AG10803 (cell line): ENCODE measurements around the gene UBP1.

Experiments used
- DNase-seq: peaks from one replicate; pipeline ENCODE4 v3.0.0; 2010; ENCODE audit warnings: low read depth
- H3K4me3 ChIP-seq: 2 replicates; pipeline ENCODE4 v1.5.1; 2011; ENCODE audit warnings: mild to moderate bottlenecking, low read length, control low read depth
- CTCF ChIP-seq: conservative IDR thresholded peaks from 2 replicates; pipeline ENCODE4 v1.5.1; 2011; ENCODE audit warnings: mild to moderate bottlenecking, low read length, control low read depth, inconsistent platforms

Gene UBP1

GRCh38 chr3:33377489-33377888, 62.7 kb downstream of the UBP1 start:
- TF ChIP-seq CTCF: no peak
- no peak for DNase-seq
- no peak overlapping the region for H3K4me3 ChIP-seq

- H3K4me3 ChIP-seq: no peak overlapping the region
- no peak for DNase-seq
- no peak for TF ChIP-seq CTCF
Measured at GRCh38 chr3:33373082-33373437, 67.1 kb downstream of the UBP1 start.

- DNase-seq: peak; percentile 42
- no peak overlapping the region for H3K4me3 ChIP-seq
- TF ChIP-seq CTCF: peak; percentile 96
Measured at GRCh38 chr3:33372218-33373081, 67.8 kb downstream of the UBP1 start.

DNA sequence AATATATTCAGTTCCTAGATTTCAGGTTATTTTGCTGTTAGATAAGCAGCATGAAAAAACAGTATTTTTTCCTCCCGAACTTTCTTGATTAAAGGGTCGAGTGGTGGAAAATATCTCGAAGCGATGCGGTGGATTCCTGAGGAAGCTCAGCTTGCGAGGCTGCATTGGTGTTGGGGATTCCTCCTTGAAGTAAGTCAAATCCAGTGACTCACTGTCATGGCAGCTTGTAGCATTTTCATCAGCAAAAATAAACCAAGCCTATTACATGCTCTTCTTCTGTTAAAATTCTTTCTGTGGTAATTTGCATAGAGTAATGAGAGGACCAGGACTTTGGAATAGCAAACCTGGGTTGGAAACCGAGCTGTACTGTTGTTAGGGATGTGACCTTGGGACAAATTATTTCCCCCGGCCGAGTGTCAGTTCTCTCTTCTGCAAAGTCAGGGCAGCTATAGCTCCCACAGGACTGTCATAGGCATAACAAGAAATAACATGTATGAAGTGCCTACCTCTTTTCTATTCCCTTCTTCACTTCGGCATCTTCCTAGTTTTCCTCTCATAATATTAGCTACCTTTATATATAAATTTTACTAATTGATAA, 75.6 kb downstream of the UBP1 start:
- peak; percentile 29 for DNase-seq
- H3K4me3 ChIP-seq: no peak overlapping the region
- no peak for TF ChIP-seq CTCF

GRCh38 chr3:33364060-33364459, 76.1 kb downstream of the UBP1 start:
- no peak for TF ChIP-seq CTCF
- H3K4me3 ChIP-seq: no peak overlapping the region
- DNase-seq: no peak

DNA sequence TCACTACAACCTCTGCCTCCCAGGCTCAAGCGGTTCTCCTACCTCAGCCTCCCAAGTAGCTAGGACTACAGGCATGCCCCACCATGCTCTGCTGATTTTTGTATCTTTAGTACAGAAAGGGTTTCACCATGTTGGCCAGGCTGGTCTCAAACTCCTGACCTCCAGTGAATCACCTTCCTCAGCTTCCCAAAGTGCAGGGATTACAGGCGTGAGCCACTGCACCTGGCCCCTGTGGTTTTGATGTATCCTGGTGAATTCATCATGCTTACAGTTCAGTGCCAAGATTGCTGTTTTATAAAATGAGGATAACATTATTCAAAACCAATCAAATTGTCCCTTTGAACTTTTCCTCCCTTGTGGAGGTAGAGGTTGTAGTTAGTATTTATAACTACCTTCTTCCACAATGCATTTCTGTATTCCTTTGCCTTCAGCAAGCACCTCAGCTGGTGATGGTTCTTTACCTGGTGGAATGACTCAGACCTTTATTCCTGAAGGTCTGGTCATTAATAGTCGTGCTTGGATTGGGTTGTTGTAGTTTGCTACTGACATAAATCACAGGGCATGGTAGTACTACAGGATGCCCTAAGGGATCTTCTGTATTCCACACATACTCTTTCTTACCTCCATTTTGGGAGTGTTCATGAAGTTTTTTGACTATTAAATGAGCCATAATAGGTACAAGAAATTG, 76.9 kb downstream of the UBP1 start:
- H3K4me3 ChIP-seq: no peak overlapping the region
- DNase-seq: no peak
- TF ChIP-seq CTCF: no peak
